GM21390 (cell line): ENCODE data around the gene KLHL33.
A peak's percentile ranks its signal among the peaks of the same experiment; 100 is the strongest.

Experiments used
- ATAC-seq: cut with Tn5 transposase; IDR thresholded peaks from one replicate; pipeline ENCODE4 v1.9.1; 2021; ENCODE audit not compliant: unreplicated experiment

The KLHL33 gene

GRCh38 chr14:20435582-20436362, at the start of gene KLHL33:
KLHL33 (minus strand) TSS chr14:20436166; CDS start chr14:20435811, 355 bp downstream.
- no peak for ATAC-seq

DNA sequence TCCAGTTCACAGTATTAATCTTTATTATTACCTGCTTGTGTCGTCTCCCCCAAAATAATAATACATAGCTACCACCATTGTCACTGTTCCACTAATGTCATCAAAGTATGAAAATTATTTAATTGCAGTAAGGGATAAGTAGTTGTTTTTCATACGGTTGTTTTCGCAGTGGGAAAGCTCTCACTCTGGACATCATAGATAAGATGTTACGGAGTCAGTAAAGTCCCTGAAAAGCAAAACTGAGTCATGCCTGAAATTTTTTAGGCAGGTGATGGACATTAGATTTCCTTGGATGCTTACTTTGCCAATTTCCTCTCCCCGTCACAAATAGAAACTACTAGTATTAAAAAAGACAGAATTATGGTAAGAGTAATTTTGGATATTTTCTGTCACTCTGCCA, 46.4 kb upstream of the KLHL33 start:
- ATAC-seq: no peak

- no peak for ATAC-seq
Measured at GRCh38 chr14:20478894-20479293, 42.9 kb upstream of the KLHL33 start.

- ATAC-seq: no peak
Measured at GRCh38 chr14:20477211-20477876, 41.4 kb upstream of the KLHL33 start.

DNA sequence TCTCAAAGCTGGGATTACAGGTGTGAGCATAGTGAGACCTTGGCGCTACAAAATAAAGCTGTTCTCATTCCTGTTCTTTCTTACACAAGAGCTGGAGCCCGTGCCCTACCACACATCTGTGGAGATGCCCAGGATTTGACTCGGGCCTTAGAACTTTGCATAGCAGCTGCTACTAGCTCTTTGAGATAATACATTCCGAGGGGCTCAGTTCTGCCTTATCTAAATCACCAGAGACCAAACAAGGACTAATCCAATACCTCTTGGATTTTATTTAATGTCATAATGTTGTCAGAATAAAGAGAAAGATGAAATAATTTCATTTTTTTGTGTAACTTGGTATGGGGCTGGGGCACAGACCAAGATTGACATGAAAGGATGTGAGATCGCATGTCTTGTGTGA, 40.8 kb upstream of the KLHL33 start:
- ATAC-seq: no peak

GRCh38 chr14:20472536-20473169, 36.7 kb upstream of the KLHL33 start:
- no peak for ATAC-seq

DNA sequence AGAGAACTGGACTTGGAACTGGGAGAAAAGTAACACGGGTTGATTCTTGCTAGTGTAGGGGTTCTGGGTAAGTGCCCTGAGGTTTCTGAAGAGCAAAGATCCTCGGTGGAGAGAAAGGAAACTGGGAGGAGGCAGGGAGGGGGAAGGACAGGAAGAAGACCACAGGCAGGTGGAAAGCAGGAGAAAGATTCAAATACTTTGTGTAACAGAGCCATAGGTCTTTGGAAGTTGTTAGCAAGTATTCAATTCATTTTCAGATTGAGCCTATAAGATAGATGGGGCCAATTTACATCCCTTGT, 34.6 kb upstream of the KLHL33 start:
- ATAC-seq: no peak

GRCh38 chr14:20469890-20470602, 34.1 kb upstream of the KLHL33 start:
- peak; percentile 28 for ATAC-seq

GRCh38 chr14:20469242-20469889, 33.4 kb upstream of the KLHL33 start, which contains the start of gene PNP:
PNP (plus strand) TSS chr14:20469406; CDS start chr14:20469525, 119 bp downstream.
- peak; percentile 92 for ATAC-seq

- peak; percentile 6 for ATAC-seq
Measured at GRCh38 chr14:20468764-20469241, 32.8 kb upstream of the KLHL33 start.

- ATAC-seq: peak; percentile 91
Measured at GRCh38 chr14:20461225-20462141, 25.5 kb upstream of the KLHL33 start, which contains the start of gene PIP4P1. PIP4P1 (minus strand) TSS chr14:20461434; CDS start chr14:20461325, 109 bp downstream.

DNA sequence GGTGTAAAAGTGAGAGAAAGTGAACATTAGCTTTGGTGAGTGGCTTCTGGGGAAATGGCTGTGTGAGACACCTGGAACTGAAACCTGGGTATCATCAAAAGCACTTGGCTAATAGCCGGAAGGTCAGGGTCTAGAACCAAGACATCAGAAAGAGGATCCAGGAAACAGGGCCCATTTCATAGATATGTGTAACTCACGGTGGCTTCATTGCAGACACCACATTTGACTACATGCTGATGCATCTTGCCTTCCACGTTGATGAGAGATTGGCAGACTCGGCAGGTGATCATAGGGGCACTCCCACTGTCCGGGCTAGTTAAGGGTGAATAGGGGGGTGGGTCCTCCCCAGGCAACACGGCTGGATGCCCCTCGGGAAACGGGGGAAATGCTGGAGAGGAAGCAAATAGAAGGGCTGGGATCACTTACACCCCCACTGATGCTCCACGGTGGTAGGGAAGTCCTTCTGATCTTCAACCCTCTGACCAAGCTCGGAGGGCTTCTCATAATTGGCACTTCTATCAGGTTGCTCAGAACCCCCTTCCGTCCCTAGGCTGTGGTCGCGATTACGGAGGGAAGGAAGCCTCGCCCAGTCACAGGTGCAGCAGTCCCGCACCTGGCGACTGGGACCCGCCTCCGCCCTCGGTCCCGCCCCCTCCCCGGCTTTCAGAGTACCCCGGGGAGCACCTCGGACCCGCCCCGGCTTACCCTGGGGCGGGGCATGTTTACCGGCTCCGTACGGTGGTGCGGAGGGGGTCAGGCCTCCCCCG, 24.7 kb upstream of the KLHL33 start:
- ATAC-seq: peak; percentile 6

GRCh38 chr14:20458031-20458789, 22.2 kb upstream of the KLHL33 start:
- no peak for ATAC-seq

DNA sequence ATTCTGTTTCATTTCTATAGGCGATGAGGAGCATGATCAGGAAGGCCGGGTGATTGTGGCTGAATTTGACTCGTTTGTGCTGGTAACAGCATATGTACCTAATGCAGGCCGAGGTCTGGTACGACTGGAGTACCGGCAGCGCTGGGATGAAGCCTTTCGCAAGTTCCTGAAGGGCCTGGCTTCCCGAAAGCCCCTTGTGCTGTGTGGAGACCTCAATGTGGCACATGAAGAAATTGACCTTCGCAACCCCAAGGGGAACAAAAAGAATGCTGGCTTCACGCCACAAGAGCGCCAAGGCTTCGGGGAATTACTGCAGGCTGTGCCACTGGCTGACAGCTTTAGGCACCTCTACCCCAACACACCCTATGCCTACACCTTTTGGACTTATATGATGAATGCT, 21.0 kb upstream of the KLHL33 start:
- ATAC-seq: no peak

DNA sequence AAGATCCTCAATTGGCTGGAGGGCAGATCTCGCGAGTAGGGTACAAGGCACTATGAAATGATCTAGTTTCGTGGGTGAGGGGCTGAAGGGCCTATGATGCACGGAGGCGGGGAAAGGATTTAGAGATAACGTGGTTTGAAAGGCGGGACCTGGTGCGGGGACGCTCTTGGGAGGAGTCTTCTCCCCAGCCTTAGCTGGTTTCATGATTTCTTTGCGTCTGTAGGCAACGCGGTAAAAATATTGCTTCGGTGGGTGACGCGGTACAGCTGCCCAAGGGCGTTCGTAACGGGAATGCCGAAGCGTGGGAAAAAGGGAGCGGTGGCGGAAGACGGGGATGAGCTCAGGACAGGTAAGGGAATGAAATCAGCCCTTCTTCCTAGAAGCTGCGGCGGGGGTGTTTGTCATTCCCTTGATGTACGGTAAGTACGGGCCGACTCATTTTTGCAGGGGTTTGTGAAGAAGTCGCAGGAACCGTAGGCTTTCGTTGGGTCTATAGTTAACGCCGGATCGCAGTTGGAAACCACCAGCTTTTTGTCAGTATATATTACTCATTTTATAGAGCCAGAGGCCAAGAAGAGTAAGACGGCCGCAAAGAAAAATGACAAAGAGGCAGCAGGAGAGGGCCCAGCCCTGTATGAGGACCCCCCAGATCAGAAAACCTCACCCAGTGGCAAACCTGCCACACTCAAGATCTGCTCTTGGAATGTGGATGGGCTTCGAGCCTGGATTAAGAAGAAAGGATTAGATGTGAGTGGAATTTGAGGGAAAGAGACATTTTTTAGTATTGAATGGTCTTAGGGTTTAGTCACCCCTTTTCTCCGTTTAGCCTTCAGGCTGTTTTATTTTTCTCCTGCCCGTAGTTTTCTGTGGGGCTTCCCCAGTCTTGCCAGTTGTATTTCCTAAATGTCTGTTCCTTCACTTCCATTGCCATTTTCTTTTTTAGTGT, 19.7 kb upstream of the KLHL33 start:
- ATAC-seq: peak; percentile 41

GRCh38 chr14:20454516-20455354, 18.8 kb upstream of the KLHL33 start, which contains the start of the genes APEX1 and OSGEP:
APEX1 (plus strand) TSS chr14:20455226; CDS start chr14:20455646, 420 bp downstream.
OSGEP (minus strand) TSS chr14:20454812; CDS start chr14:20454683, 129 bp downstream.
- peak; percentile 86 for ATAC-seq
